HG02798 (cell line): ENCODE measurements around the gene NKD1.

Experiments used
- ATAC-seq: cut with Tn5 transposase; IDR thresholded peaks from one replicate; pipeline ENCODE4 v1.9.1; 2021; ENCODE audit warnings: mild to moderate bottlenecking; ENCODE audit not compliant: unreplicated experiment, poor library complexity

NKD1 gene

DNA sequence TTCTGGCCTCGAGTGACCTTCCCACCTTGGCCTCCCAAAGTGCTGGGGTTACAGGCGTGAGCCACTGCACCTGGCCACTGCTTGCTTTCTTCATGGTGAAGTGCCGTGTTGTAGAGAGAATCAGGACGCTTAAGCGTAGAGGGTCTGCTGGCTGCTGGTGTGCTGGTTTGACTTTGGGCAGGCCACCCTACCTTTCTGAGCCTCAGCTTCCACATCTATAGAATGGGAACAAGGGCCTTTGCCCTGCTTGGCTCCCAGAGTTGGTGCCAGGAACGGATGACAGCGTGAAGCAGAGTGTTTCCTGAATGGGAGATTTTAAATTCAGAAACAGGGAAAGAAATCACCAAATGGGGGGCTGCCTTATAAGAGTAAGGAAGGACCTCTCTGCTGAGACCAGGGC is 60.9 kb downstream of the NKD1 start:
- no peak for ATAC-seq

DNA sequence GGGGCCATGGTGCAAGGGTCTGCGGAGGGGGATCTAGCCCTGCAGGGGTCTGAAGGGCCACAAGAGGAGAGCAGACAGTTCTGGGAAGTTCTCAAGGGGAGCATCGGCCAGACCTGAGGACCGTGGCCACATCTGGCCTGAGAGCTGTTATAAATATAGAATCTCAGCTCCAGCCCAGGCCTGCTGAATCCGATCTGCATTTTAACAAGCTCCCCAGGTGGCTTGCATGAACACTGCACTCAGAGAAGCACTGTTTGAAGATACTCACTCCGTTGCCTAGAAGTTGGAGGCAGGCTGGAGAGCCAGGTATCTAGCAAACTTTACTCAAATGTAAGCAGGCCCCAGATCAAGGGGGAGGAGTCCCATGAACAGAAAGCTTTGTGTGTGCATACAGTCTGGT is 61.3 kb downstream of the NKD1 start:
- no peak for ATAC-seq

DNA sequence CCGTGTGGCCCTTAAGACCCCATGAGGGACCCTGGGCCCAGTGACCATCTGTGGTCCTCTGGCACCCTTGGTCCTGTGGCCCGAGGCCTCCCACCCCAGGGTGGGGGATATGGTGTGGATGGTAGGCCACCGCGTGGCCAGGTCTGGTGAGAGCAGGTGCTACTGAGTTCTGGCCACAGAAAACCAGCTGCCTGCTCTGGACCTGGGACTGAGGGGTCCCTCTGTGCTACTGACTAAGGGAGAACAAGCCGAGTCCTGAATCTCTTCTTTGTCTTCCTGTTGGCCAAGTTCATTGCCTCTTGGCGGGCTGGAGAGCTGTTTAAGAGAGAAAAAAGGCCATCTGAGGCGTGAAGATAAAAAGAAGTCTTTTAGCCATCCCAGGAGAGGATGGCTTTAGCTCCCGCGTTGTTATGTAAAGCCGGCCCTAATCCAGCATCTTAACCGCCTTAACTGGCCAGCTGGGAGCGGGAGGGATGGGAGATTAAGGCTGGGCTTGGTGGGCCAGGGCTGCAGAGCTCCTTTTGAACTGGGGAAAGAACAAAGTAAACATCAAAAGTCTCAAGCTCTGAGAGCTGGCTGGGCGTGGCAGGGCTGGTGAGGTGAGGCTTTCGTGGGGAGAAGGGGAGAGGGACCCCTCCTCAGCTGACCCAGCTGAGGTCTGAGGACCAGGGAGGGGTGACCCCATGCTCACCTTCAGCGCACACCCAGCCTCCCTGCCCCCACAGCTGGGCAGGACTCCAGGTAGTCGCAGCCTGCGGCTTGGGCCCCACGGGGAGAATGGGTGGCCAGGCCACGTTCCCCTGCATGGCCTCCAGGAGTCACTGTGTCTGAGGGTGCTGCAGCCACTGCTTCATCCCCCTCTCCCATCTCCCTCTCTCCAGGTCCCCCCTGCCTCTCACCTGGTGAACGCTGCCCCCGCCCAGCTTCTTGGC is 62.4 kb downstream of the NKD1 start:
- no peak for ATAC-seq

- ATAC-seq: no peak
Observed at GRCh38 chr16:50611332-50611934, 63.2 kb downstream of the NKD1 start.

DNA sequence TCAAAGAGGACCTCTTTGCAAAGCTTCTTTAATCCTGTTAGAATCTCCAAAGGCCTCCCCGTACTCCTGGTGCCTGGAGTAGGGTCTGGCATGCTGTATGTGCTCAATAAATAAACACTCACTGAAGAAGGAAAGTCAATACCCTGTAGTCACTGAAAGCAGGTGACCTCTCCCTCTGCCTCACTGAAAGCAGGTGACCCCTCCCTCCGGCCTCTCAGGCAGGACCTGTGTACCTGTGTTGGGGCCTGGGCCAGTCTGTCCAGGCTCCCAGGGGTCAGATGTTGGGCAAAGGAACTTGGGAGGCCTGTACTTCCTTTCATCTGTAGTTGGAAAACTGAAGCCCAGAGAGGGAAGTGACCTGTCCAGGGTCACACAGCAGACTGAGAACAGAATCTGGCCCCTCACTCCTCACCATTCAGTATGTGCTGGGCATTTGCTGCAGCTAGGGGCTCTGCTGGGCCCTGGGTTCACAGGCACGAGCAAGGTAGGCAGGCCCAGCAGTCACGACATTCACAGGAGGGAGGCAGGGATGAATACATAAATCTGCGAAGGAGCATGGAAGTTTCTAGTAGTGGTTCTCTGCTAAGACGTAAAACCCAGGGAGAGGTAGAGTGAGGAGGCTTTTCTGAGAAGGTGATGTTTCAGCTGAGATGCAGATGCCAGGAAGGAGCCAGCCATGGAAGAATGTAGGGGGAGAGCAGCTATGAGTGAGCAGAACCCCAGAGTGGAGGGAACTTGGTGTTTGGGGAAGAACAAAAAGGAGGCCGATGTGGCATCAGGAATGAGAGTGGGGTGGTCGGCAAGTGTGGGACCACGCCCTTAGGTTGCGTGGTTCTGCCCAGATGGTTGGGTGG is 64.0 kb downstream of the NKD1 start:
- ATAC-seq: no peak

GRCh38 chr16:50612849-50613198 is 64.6 kb downstream of the NKD1 start:
- no peak for ATAC-seq

GRCh38 chr16:50613281-50613963 is 65.2 kb downstream of the NKD1 start:
- ATAC-seq: no peak

GRCh38 chr16:50613964-50614474 is 65.8 kb downstream of the NKD1 start:
- ATAC-seq: no peak

DNA sequence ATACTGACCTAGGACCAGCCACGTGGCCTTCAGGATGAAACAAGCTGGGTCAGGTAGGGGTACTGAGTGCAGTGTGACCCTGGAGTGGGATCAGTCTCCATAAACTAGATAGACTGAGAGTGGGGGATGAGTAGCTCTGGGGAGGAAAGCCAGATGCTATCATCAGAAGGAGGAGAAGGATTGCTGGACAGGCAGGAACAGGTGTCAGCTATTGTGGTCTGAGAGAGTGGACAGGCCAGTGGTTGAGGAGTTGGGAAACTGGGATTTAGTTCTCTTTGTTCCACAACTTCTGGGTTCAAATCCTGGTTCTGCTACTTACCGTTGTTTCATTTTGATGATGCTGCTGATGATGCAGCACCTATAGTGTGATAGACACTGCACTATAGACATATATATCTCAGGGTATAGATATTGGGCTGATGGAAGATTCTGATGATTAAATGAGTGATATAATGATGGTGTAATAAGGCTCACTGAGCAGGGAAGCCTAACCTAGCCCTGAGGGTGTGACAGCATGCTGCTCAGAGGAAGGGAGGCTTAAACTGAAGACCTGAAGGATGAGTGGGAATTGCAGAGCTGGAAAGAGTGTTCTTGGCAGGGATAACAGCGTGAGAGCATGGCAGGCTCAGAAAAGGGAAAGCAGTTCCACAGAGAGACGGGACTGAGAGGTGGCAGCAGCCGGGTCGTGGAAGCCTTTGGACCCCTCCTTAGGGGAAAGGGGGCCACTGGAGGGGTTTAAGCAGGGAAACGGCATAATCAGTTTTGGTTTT is 66.9 kb downstream of the NKD1 start:
- ATAC-seq: no peak

DNA sequence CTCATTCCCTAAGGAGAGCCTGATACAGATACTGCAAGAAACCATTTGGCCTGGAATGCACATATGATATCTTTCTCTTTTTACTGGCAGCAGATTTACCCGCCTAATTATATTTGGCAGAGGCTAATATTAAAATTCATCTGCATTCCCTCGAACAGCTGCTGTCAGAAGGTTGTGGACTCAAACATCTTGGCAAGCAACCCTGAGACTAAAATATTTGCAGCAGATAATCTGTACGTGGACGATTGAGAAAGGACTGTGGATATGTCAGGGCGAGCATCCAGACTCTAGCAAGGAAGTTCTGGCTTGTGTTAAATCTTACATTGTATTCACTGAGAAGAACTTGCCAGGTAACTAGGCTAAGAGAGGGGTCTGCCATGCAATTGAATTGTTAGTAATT is 67.7 kb downstream of the NKD1 start:
- ATAC-seq: no peak

DNA sequence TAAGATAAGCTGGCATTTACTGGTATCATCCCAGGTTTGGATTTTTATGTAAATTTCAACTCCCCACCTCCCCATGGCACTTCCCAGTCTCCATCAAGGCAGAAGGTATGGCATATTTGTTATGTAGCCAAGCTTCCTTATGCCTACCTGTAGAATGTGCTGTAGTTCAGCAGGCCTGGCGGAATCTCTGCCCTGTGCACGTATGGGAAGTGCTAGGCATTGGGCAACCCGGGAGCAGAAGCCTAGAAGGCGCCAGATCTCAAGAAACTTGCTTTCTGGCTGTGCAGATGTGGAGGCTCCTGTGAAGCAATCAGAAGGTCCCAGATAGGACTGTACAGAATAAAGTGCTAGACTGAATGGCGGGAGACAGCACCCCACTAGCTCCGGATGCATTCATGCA is 68.2 kb downstream of the NKD1 start:
- ATAC-seq: no peak

GRCh38 chr16:50616883-50617645 is 68.9 kb downstream of the NKD1 start:
- no peak for ATAC-seq

GRCh38 chr16:50617646-50618184 is 69.5 kb downstream of the NKD1 start:
- ATAC-seq: no peak

DNA sequence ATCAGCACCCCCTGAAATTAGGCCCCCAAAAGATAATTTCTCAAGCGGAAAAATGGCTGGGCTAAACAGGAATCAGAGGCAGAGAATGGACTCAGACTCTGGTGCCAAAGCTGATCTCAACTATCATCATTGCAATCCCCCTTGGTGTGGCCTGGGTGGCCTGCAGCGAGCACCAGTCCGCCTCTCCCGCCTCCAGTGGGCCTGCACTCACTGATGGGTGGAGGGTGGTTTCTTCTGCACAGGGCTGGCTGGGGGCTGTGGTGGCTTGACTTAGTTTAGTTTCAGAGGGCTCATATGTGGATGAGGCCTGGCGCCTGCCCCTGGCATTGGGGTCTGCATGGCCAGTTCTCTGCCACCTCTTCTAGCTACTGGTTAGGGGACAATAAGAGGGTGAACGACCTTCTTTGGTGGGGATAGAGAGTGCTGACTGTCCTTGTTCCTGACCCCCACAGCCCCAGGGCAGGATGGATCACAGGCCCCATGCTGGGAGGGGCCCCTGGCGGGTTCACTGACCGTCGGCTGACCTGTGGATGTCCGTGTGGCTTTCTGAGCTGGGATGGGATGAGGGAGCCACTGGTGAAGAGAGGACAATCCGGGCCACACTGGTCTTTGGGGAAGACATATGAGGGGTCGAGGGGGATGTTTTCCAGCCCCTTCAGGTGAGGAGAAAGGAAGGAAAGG is 70.2 kb downstream of the NKD1 start:
- ATAC-seq: no peak

DNA sequence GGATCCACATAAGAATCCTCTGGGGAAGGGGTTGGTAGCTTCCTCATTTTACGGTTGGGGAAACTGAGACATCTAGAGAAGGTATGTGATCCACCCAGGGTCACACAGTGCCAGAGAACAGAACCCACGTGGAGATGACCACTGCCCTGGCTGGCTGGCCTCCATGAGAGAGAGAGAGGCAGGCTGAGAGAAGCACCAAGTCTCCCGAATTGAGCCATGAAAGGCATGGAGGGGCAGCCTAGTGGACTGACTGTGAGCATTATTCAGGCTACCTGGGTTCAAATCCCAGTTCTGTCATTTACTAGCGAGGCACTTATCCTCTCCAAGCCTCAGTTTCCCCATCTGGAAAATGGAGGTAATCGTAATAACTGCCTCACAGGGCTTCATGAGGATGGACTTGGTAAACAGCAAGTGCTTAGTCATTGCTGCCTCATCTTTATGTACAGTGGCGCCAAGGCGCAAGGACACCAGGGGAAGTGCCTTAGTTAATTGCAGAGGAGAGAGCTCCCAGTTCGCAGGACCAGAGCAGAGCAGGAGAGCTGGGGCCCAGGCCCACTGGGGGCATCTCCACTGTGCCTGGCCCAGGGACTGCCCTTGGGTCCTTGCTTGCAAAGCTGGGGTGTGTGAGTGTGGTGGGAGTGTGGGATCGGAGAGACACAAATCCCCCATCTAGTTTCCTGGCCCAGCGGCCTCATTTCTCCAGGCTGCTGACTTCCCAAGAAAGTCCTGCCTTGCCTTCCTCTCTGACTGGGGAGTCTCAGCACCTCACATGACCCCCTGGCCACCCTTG is 71.7 kb downstream of the NKD1 start:
- no peak for ATAC-seq

DNA sequence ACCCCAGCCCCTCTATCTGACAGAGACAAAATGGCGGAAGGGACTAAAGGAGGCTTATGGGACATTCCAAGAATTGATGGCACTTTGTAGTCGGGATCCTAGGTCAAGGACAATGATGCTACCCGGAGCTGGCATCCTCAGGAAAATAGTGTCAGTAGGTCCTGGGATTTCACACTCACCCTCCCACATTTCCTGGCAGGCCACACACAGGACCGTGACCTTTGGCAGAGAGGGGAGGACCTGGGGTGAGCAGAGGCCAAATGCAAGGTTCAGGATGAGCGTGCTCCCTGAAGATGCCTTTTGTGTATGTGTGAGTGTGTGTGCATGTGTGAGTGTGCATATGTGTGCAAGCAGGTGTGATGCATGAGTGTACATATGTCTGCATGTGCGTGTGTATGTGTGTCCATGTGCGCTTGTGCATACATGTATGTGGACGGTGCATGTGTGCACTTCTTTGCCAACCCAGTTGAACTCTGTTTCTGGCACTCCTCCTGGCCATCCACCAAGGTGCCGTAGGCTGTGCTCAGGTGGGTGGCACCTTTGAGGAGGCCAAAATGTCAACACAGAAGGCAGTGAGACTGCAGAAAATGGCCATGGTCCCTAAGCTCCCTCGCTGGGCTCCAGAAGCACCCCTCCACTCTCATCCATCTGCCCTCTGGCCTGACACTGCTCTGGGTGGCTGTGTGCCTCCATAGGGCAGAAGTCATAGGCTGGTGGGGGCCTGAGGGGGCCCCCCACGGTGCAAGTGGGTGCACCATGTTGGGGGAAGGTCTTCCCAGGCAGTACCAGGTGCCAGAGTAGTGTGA is 72.7 kb downstream of the NKD1 start:
- no peak for ATAC-seq

DNA sequence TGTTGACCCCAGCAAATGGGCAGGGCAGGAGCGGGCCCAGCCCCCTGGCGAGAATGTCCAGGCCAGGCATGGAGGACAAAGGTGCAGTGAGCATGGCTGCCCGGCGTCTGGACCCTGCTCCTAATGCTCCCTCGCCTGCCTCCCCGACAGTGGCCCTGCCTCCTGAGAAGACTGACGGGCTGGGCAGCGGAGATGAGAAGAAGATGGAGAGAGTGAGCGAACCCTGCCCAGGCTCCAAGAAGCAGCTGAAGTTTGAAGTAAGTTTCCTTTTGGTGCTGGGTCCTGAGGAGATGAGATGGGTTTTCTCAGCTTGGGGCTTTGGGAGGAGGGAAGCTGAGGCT is 73.2 kb downstream of the NKD1 start:
- no peak for ATAC-seq
